Activated T-cell treated with anti-CD3 and anti-CD28 coated beads, Interleukin-2, amount 50 U/mL, for 1 hour (primary cell): ENCODE data around the gene TMEM109.
A peak's percentile ranks its signal among the peaks of the same experiment; 100 is the strongest.

Source experiments
- DNase-seq: peaks from one replicate; pipeline ENCODE4 v3.0.0-alpha.2; 2020

Gene TMEM109

DNA sequence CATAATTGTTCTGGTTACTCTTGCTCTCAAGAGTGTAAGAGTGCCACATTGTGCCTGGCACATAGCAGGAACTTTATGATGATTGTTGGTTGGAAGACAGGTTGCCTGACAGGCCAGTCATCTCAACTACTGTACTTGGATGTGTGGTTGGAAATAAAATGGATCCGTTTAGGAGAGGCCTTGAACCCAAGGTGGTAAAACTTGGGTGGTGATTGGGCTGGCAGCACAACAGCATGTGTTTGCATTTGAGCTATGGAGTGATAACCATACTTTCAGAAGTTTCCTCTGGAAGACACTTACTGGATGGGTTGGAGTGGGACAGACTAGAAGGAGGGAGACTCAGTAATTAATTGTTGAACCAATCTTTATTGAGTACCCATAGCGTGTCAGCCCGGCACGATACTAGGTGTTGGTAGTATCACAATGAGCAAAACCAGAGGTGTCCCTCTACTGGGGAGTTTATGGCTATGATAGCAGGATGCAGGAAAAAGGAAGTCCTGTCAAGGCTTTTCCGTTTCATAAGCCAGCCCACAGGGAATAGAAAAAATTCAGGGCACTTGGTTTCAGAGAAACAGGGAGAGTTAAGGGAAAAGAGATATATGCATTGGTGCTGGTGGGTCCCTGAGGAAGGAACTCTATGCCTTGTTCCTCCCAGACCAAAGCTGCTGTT lies 3.1 kb upstream of the TMEM109 start:
- no peak for DNase-seq

DNA sequence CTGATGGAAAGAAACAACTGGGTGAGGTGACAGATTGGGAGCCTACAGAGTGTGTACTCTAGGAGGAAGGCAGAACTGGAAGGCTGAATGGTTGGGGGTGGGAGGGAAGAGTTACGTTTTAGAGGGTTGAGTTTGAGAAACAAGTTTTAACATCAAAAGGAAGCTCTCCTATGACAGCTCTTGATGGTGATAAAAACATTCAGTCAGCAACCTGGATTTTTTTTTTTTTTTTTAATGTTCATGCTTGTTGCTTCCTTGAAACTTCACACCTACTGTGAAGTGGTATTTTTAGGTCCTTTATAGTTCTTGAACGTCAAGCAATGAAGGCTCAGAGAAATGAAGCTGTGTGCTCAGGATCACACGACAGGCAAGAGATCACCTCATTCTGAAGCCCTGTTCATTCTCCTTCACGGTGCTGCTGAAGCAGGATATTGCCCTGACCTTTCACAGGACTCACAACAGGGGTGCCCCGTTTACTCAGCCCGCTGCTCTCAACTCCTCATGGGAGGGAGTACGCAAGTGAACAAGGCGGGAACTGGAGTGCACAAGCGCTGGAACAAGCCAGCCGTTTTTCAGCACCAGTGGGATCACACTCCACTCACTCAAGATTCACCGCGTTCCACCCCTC lies 1.6 kb upstream of the TMEM109 start:
- DNase-seq: peak; percentile 47

DNA sequence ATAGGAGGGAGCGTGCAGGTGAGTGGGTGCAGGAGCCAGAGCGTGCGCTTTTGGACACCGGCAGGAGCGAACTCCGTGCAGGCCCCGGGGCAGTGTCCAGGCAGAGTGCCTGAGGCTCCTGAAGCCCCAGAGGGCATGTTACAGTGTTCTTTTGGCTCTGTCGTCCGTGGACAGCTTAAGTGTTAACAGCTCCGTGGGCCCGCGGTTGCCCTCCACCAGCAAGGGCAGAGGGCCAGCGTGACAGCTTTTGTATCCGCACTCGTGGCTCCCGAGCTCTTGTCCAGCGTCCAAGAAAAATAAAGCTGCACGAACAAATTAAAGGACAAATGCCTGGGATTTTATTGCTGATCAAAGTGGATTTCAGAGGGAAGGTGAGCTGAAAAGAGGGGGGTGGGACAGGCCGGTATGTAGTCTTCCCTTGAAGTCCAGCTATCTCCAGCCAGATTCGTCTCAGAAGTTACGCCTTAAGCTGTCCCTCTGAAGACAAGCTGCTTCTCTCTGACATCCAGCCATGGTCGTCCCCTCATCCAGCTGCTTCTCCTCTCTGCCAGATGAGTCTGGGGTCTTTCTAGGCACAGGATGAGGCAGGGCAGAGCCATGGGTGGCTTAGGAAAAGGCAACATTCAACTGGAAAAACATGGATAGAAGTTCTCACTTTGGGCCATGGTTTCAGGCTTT lies 968 bp upstream of the TMEM109 start:
- peak; percentile 19 for DNase-seq

DNA sequence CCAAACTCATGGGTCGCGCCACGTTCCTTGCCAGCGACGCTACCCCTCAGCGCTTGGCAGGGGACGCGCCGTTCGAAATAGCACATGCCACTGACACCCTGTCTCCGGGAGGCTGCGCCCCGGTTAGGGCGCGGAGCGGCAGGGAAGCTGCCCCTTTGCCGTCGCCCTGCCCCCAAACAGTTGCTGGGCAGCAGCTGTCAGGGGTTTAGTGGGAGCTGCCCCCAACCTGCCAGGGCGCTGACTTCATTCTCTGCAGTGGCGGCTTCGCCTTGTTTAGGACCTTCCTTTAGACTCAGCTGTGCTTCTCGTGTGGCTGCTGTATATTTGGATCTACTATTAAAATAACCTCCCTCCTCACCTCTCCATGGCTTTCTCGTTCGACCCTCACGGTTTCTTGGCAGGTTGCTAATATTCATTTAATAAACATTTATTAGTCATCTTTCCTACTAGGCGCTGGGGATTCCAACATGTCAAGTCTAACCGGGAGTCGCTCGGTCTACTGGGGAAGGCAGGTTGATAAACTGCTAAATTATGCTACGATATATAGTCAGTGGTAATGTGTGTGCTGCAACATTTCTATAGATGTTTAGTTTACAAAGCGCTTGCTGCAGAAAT lies 782 bp downstream of the TMEM109 start:
- peak; percentile 56 for DNase-seq

DNA sequence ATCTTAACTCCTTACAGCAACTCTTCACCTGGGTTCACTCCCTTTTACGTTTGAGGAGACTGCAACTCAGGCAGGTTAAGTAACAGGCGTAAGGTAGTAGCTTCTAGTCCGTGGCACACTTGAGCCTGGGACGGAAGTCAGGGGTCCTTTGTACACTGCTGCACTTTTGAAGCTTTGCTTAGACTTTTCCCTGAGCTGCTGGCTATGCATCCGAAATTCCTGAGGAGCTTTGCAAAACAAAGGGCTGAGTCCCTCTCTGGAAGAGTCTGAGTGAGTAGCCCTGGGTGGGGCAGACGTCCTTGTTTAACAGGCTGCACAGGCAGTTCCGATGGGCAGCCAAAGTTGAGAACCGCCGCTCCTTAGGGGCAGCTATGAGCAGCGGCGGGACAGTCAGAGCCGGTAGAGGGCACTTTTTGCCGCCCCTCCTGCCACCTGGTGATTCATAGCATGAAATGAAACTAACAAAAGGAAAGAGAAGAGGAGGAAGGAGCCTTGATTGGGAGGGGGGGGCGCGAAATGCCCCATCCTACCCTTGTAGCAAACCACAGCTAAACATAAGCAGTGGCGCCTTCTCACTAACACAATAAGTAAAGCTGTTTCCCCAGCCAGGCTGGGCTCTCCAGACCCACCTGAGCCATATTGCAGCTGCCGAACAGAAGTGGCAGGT lies 1.4 kb downstream of the TMEM109 start:
- DNase-seq: peak; percentile 68

DNA sequence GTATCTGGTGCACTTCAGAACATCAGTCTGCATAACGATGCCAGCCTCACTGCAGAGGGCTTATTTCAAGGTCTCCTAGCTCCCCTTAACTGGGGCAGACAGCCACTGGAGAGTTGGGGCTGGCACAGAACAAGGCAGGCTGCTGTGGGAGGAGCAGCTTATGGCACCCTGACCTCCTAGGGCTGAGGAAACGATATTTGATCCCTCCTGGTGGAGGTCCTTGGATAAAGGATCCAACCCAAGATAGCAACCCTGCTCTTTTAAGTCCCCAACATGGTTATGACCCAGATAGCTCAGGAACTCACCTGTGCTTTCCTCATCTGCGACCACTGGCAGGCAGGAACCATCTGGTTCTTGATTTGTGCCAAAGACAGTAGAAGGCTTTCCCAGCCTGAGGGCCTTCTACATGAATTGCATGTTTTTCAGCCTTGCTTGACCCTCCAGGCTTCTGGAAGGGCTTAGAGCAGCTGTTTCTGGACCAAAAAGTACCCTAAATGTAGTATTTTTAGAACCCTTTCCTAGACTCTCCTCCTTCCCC lies 2.8 kb downstream of the TMEM109 start:
- DNase-seq: peak; percentile 17

DNA sequence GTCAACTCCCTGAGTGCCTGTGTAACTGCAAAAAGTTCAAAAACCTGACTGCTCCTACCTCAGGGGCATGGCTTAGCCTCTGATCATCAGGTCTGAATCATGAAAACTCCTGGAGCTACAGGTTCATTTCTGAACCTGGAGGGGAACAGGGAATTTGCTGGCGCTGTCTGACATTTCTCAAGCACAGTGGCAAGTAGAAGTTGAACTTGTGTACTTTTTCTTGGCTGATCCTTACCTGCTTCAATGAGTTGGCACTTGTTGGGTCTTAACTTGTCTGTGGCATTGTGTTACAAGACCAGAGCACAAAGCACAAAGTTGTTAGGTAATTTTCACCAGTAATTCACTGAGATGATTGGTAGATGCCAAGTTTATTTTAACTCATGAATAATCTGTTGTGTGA lies 3.3 kb downstream of the TMEM109 start:
- DNase-seq: no peak

DNA sequence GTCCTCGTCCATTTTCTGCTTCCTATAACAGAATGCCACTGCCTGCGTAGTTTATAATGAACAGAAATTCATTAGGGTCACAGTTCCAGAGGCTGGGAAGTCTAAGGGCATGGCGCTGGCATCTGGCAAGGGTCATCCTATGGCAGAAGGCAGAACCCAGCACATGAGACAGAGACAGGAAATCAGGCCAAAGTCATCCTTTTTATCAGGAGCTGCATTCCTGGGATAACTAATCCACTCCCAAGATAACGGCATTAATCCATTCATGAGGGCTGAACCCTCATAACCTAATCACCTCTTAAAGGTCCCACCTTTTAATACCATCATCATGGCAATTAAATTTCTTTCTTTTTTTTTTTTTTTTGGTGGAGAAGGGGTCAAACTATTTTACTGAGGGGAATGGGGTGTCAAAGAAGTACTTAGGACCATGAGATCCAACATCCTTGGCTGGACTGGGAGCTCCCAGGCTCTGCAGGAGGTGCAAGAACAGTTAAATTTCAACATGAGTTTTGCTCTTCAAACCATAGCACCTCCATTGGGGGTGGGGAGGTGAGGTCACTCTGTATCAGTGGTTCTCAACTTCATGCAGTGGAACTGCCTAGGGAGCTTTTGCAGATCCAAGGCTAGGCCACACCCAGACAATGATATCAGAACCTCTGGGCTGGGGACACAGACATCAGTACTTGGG lies 4.4 kb downstream of the TMEM109 start:
- no peak for DNase-seq

DNA sequence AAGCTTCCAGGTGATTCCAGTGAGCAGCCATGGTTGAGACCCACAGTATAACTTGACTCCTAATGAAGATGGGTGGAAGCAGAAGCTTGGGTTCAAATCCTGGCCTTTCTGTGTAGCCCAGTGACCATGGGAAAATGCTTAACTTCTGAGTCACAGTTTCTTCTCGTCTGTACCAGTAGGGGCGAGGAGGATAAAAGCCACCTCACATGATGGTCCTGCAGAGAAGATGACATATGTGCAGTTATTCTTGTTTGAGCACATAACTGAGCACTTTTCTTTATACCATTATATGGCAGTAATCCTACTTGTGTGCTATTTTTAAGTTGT lies 4.9 kb downstream of the TMEM109 start:
- no peak for DNase-seq

DNA sequence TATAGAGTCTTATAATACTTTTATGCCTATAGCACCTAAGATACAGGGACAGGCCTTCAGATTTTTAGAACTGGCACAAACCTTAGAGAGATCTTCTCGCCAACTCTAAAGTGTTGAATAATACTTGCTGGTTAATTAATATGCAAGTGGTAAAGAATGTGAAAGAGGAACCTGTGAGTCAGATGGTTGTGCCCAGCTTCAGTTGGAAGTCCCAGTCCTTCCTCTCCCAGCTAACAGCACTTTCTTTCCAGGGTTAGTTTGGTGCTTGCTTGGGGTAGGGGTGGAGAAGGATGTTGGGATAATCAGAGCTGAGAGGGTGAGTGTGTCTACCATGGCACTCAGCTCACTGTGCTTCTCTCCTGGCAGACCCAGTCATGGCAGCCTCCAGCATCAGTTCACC lies 5.4 kb downstream of the TMEM109 start:
- no peak for DNase-seq

DNA sequence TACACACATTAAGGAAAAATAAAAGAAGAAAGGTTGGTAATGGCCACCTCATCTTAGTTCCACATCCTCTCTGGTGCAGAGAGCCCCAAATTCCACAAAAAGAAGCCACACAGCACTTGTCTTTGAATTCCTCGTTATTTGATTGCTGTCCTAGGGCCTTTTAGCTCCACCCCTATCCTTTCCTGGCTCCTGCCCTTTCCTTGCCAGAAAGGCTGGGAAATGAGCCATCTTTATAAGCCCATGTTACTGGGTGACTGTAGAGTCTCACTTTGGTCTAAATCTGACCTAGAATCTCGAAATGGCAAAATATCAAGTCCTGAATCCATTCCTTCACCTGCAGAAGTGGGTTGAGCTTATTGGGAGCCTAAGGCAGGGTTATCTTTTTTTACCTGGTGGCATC lies 6.0 kb downstream of the TMEM109 start:
- no peak for DNase-seq

DNA sequence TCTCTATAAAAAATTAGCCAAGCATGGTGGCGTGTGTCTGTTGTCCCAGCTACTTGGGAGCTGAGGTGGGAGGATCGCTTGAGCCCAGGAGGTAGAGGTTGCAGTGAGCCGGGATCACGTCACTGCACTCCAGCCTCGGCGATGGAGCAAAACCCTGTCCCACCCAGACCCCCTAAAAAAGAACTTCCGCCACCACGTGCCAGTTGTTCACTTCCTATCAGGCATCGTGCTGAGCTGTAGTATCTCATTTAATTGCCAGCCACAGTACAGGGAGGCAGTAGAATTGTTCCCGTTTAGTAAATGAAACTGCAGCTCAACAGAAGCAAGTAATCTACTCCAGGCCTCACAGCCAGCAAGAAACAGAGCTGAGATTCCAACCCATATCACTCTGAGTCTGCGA lies 7.3 kb downstream of the TMEM109 start:
- DNase-seq: no peak

DNA sequence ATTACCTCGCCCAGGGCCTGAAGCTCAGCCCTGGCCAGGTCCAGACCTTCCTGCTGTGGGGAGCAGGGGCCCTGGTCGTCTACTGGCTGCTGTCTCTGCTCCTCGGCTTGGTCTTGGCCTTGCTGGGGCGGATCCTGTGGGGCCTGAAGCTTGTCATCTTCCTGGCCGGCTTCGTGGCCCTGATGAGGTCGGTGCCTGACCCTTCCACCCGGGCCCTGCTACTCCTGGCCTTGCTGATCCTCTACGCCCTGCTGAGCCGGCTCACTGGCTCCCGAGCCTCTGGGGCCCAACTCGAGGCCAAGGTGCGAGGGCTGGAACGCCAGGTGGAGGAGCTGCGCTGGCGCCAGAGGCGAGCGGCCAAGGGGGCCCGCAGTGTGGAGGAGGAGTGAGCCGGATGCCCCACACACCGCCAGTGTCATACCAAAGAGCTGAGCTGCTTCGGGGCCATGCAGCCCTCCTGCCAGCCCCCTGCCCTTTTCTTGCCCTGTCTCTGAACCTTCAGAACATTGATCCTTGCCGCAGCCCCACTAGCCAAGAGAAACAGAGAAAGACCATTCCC lies 7.9 kb downstream of the TMEM109 start:
- DNase-seq: no peak

DNA sequence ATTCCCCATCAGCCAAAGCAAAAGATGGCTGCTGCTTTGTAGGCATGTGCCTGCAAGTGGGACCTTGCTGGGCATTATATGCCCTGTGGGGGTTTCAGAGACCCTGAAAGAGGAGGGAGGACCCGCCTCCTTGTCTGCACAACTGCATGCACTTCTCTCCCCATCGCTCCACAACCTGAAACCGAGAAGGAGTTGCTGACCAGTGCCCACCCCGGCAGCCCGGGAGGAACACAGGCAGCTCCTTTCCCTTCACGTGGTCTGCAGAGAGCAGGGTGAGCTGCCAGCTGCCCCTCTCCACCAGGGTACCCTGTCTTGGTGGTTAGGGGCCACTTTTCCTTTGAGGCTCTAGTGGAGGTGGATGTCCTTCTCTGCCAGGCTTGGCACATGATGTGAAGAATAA lies 8.9 kb downstream of the TMEM109 start:
- DNase-seq: no peak

DNA sequence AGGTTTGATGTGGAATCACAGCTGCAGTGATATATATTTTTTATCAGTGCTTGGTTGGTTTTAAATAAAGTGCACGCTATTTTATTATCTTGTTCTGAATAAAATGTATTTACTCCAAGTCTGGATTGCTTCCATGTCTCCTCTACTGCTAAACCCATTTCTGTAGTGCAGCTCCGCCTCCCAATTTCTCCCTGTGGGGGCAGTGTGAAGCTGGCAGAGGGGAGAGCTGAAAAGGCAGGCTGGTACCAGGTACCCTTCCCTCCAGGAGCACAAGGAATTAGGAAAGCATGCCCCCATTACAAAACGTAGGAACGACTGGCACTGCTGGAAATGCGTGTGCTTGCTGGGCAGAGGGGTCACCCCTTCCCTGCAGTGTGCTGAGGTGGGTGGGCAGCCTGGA lies 9.4 kb downstream of the TMEM109 start:
- DNase-seq: no peak

DNA sequence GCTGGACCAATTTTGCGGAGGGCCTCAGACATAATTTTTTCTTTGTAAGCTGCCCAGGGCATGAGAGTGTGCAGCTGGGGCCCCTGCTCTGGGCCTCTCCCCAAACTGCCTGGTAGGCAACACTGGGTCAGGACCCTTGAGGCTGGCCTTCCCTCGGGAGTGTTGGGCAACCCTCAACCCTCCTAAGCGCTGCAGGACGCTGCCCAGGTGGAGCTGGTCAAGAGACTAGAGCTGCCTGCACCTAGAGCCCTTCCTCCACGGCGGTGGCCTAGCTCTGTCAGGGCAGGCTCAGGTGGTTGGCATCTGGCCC lies 9.8 kb downstream of the TMEM109 start:
- DNase-seq: no peak

DNA sequence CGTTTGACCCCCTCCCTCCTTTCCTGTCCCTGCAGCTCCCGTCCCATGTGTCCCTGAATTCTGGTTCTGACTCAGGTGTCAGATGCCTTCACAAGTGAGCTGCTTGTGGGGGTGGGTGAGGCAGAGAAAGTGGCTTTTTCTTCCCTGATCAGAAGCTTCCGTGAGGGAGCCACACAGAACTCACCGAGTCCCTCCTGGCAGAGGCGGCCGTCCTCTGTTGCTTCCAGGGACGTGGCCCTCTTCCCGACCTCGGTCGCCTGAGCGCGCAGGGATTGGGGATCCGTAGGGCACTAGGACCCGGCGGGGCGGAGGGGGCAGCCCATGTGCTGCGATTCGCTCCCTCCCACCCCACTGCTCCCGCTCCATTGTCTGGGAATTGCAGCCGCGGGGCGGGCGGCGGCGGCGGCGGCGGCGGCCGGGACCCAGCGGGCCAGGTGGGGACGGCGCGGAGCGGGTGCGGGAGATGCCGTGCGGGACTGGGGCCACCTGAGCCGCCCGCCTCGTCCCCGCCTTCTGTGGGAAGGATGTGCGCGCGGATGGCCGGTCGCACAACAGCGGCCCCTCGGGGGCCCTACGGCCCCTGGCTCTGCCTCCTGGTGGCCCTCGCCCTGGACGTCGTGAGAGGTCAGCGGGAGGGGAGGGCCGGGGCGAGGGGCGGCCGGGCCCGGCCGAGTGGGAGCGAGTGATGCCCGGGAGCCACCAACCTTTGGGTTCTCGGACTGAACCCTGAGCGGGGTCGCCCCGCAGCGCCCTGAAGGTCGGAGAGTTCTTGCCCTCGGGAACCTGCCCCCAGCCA lies 10.3 kb downstream of the TMEM109 start, which contains the start of gene TMEM132A:
Gene TMEM132A (plus strand): TSS at position 351 of the 796 bp plus-strand sequence. CDS start 174 bp downstream, at position 525.
- no peak for DNase-seq

DNA sequence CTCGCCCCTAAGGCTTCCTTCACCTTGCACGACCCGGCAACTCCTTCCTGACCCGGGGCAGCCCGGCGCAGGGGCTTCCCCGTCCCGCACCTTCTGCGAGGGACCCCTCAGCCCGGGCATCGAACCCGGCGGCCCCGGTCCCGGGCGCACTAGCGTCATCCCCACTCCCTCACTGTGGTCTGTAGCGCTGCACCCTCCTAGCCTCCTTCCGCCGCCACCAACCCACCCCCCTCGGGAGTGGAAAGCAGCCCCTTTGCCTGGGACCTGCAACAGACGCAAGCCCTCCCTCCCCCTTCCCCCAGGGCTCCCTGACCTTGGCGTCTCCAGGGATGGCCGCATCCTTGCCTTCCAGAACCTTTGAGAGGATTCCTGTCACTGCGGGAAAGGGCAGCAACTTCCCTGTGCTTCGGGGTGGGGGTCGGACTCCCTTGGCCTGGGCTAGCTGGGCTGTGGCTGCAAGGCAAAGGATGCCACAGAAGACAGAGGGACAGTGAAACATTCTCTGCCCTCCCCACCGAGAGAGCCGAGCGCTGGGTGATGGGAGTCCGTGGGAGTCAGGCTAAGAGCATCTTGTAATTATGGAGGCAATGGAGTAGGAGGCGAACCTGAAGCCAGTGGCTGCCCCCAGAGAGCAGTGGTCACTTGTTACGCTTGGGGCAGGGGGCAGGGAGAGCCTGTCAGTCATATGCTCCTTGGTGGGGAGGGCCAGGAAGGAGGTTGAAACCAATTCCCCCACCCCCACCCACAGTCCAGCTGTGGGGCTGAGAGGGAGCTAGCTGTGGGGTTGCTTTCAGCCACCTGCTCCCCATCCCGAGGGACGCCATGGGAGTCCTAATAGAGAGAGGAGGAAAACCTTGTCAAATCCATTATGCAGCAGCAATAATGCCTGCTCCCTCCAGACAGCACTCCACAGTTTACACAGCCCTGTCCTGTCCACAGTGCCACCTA lies 11.2 kb downstream of the TMEM109 start:
- DNase-seq: no peak

DNA sequence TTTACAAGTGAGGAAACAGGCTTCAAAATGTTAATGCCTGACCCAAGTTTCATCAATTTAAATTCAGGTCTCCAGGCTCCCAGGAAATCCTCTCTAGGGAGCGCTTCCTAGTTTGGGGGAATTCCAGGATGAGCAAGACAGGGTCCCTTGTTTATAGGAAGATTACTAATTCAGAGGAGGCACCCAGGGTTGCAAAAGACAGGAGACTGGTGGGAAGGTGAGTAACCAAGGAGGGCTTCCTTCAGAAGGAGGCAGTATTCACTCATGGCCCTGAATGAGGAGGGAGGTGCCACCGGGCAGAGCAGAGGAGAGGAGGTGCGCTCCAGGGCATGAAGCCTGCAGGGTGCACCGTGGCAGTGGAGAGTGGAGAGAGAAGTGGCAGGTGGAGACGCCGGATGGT lies 11.9 kb downstream of the TMEM109 start:
- DNase-seq: no peak

DNA sequence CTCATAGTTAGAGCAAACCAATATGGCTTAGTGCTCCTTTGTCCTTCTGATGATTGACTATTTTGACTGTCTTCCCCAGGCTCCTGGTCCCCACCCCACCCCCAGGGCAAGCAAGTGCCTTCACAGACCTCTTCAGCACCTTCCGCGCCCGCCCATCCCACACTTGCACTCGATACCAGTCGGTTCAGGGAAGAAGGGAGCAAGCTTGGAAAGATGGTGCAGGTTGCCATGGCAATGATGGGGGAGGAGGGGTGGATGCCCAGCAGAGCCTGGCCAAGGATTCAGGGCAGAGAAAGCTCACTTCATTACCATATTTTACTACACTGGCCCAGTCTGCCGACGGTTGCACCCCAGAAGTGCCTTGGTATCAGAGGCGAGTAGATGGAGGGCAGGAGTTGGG lies 12.5 kb downstream of the TMEM109 start:
- DNase-seq: no peak
